Fibroblast of villous mesenchyme (primary cell): ENCODE results near the gene DTX1. TPM values are rescaled to one million over a fixed set of nuclear protein-coding genes. Genes with fewer than 3 reads are reported as not detected.

ENCODE experiments used
- DNase-seq: peaks from one replicate; pipeline ENCODE4 v3.0.0-alpha.2; 2010; ENCODE audit warnings: low read depth
- H3K4me3 ChIP-seq: 2 replicates; pipeline ENCODE4 v1.5.1; 2011; ENCODE audit warnings: low read depth, mild to moderate bottlenecking, low read length
- CTCF ChIP-seq: IDR thresholded peaks from 2 replicates; pipeline ENCODE4 v1.5.1; 2012; ENCODE audit warnings: low read depth, mild to moderate bottlenecking, low read length; ENCODE audit not compliant: insufficient read depth
- total RNA-seq: library from RNA; depleted of rRNA; stranded (reverse); fragments of >200 nt; gene quantifications from 2 replicates; pipeline ENCODE4 v1.2.3, GENCODE V29; 2012

DTX1 gene
- total RNA-seq, 1 donor: not detected

- TF ChIP-seq CTCF: no peak
- no peak for DNase-seq
- no peak overlapping the region for H3K4me3 ChIP-seq
These were observed 63.6 kb downstream of the DTX1 start for GRCh38 chr12:113119980-113120669.

- H3K4me3 ChIP-seq: no peak overlapping the region
- TF ChIP-seq CTCF: no peak
- no peak for DNase-seq
These were observed 64.3 kb downstream of the DTX1 start for GRCh38 chr12:113120670-113121370.

GRCh38 chr12:113127791-113128199, 71.3 kb downstream of the DTX1 start:
- TF ChIP-seq CTCF: no peak
- H3K4me3 ChIP-seq: no peak overlapping the region
- DNase-seq: no peak

GRCh38 chr12:113128802-113129663, 72.5 kb downstream of the DTX1 start:
- no peak for DNase-seq
- no peak overlapping the region for H3K4me3 ChIP-seq
- no peak for TF ChIP-seq CTCF

- TF ChIP-seq CTCF: no peak
- DNase-seq: no peak
- H3K4me3 ChIP-seq: no peak overlapping the region
These were observed 73.3 kb downstream of the DTX1 start for GRCh38 chr12:113129664-113130456.

- no peak for DNase-seq
- H3K4me3 ChIP-seq: no peak overlapping the region
- peak; percentile 5 for TF ChIP-seq CTCF
These were observed 74.1 kb downstream of the DTX1 start for GRCh38 chr12:113130457-113131135.
